CD4-positive, alpha-beta T cell treated with Interleukin-17A for 4 hours (primary cell): ENCODE results near the gene DNAI2.
"Not testable (repeated sequence)": the region's sequence is repeated elsewhere in the genome, so short reads cannot be mapped to it uniquely, and the experiment has no call there.

Experiments
- DNase-seq: peaks from one replicate; pipeline ENCODE4 v3.0.0-alpha.2; 2020; ENCODE audit warnings: mixed read lengths

DNAI2 gene

GRCh38 chr17:74276541-74277009 lies 2.5 kb downstream of the DNAI2 start:
- no peak for DNase-seq

- DNase-seq: no peak
Measured at GRCh38 chr17:74277935-74278334, 3.9 kb downstream of the DNAI2 start.

GRCh38 chr17:74279617-74280016 lies 5.6 kb downstream of the DNAI2 start:
- not testable (repeated sequence) for DNase-seq

GRCh38 chr17:74280093-74280513 lies 6.1 kb downstream of the DNAI2 start:
- DNase-seq: peak; percentile 73

- no peak for DNase-seq
Measured at GRCh38 chr17:74281799-74282198, 7.8 kb downstream of the DNAI2 start.

GRCh38 chr17:74282274-74282586 lies 8.2 kb downstream of the DNAI2 start:
- not testable (repeated sequence) for DNase-seq

GRCh38 chr17:74282587-74283370 lies 8.7 kb downstream of the DNAI2 start:
- peak; percentile 55 for DNase-seq

GRCh38 chr17:74283371-74283673 lies 9.3 kb downstream of the DNAI2 start:
- DNase-seq: no peak

GRCh38 chr17:74287031-74287602 lies 13.1 kb downstream of the DNAI2 start:
- DNase-seq: no peak

GRCh38 chr17:74288785-74289184 lies 14.8 kb downstream of the DNAI2 start:
- DNase-seq: no peak

- no peak for DNase-seq
Measured at GRCh38 chr17:74289688-74290087, 15.7 kb downstream of the DNAI2 start.

- no peak for DNase-seq
Measured at GRCh38 chr17:74290340-74290739, 16.3 kb downstream of the DNAI2 start.

GRCh38 chr17:74292495-74292894 lies 18.5 kb downstream of the DNAI2 start:
- DNase-seq: no peak

GRCh38 chr17:74295625-74296547 lies 21.9 kb downstream of the DNAI2 start:
- DNase-seq: no peak

- DNase-seq: peak; percentile 62
Measured at GRCh38 chr17:74296548-74296936, 22.5 kb downstream of the DNAI2 start.

- no peak for DNase-seq
Measured at GRCh38 chr17:74297941-74298340, 23.9 kb downstream of the DNAI2 start.

- no peak for DNase-seq
Measured at GRCh38 chr17:74298778-74299177, 24.7 kb downstream of the DNAI2 start.

- DNase-seq: no peak
Measured at GRCh38 chr17:74299226-74300009, 25.4 kb downstream of the DNAI2 start.

GRCh38 chr17:74303305-74303704 lies 29.3 kb downstream of the DNAI2 start:
- DNase-seq: no peak

GRCh38 chr17:74304184-74304583 lies 30.1 kb downstream of the DNAI2 start:
- DNase-seq: no peak

- DNase-seq: no peak
Measured at GRCh38 chr17:74305865-74306654, 32.0 kb downstream of the DNAI2 start.
